ENCODE results near the gene ATOH7. TPM values are rescaled to one million over a fixed set of nuclear protein-coding genes. Genes with fewer than 3 reads are reported as not detected.

Gene ATOH7
- polyA plus RNA-seq, 4 donors: 0.30 to 3.0 (median 1.2) TPM

DNA sequence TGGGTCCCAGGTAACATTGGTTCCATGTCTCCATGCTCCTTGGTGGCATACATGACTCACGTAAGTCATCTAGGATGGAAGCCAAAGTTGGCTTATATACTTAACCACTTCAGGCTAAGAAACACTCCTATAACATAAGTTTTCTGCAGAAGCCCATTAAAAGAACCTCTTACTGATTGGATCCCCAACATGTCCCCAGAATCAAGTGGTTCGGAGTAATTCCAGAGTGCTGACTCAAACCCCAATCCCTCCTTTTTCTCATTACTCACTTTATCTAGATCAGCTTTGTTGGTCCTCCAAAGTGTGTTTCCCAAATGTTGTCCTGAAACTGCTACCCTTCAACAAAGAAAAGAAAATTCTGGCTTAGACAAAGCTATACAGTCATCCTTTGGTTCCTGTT is 10.1 kb upstream of the ATOH7 start:
- Histone ChIP-seq H3K36me3 (ENCODE audit: control insufficient read depth in 3 of 3, insufficient read depth in 2 of 3, low read depth in 1 of 3, low read length in 3 of 3) (peaks cover 0 to 5% (median 0%) of the 10 kb centered on the region in 3 donors), H3K4me3 (ENCODE audit: low read depth in 1 of 3, low read length in 3 of 3) (no peak overlapping the region), H3K9me3 (ENCODE audit: control insufficient read depth in 2 of 2, insufficient read depth in 1 of 2, low read depth in 1 of 2, low read length in 1 of 2) (no peaks in the 10 kb centered on the region), H3K4me1 (ENCODE audit: control insufficient read depth in 3 of 3, insufficient read depth in 2 of 3, low read depth in 1 of 3, low read length in 2 of 3) (no peaks in the 10 kb centered on the region), H3K27ac (ENCODE audit: low read depth in 1 of 3, low read length in 2 of 3) (no peak overlapping the region), H3K27me3 (ENCODE audit: control insufficient read depth in 3 of 3, insufficient read depth in 3 of 3, low read length in 3 of 3) (no peaks in the 10 kb centered on the region)
- 72 to 95% (median 93%) methylated on average over 2 of the region's 2 CpGs for WGBS, 3 donors
- DNase-seq (no peak), FAIRE-seq (no peak)

DNA sequence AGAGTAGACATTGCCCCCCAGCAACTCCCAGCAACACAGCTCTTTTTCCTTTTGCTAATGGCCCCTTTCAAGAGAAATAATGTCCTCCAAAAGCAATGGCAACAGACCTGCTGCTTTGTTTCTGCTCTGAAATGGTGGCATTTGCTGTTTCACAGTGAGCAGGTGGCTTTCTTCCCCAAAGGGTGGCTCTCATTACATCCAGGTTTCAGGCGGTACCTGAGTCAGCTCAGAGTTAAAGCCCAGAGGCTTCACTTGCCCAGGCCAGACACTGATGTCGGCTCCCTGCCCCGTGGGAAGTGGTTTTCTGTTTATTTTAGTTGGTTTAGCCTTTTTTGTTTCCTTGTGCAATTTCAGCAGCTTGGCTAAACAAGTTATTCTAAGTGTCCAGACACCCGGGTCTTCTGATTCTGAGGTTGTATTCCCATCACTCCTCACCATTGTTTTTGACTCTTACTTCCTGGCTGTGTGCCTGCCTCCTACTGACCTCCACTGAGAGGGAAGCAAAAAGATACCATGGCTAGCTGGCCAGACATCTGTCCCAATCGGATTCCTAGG is 7.8 kb upstream of the ATOH7 start:
- H3K36me3 ChIP-seq (ENCODE audit: control insufficient read depth in 3 of 3, insufficient read depth in 2 of 3, low read depth in 1 of 3, low read length in 3 of 3): peaks cover 0 to 5% (median 0%) of the 10 kb centered on the region in 3 donors
- no peak for FAIRE-seq
- H3K27me3 ChIP-seq (ENCODE audit: control insufficient read depth in 3 of 3, insufficient read depth in 3 of 3, low read length in 3 of 3): no peaks in the 10 kb centered on the region
- H3K27ac ChIP-seq (ENCODE audit: low read depth in 1 of 3, low read length in 2 of 3): no peak overlapping the region
- H3K4me1 ChIP-seq (ENCODE audit: control insufficient read depth in 3 of 3, insufficient read depth in 2 of 3, low read depth in 1 of 3, low read length in 2 of 3): no peaks in the 10 kb centered on the region
- H3K4me3 ChIP-seq (ENCODE audit: low read depth in 1 of 3, low read length in 3 of 3): no peak overlapping the region
- no peaks in the 10 kb centered on the region for H3K9me3 ChIP-seq (ENCODE audit: control insufficient read depth in 2 of 2, insufficient read depth in 1 of 2, low read depth in 1 of 2, low read length in 1 of 2)
- DNase-seq: no peak
- 70 to 91% (median 88%) methylated on average over 5 of the region's 5 CpGs for WGBS, 3 donors

GRCh38 chr10:68239069-68239468 is 7.2 kb upstream of the ATOH7 start:
- FAIRE-seq (no peak), DNase-seq (no peak)
- Histone ChIP-seq H3K27ac (ENCODE audit: low read depth in 1 of 3, low read length in 2 of 3) (no peak overlapping the region), H3K4me1 (ENCODE audit: control insufficient read depth in 3 of 3, insufficient read depth in 2 of 3, low read depth in 1 of 3, low read length in 2 of 3) (no peaks in the 10 kb centered on the region), H3K4me3 (ENCODE audit: low read depth in 1 of 3, low read length in 3 of 3) (no peak overlapping the region), H3K36me3 (ENCODE audit: control insufficient read depth in 3 of 3, insufficient read depth in 2 of 3, low read depth in 1 of 3, low read length in 3 of 3) (peaks cover 0 to 5% (median 0%) of the 10 kb centered on the region in 3 donors), H3K9me3 (ENCODE audit: control insufficient read depth in 2 of 2, insufficient read depth in 1 of 2, low read depth in 1 of 2, low read length in 1 of 2) (no peaks in the 10 kb centered on the region), H3K27me3 (ENCODE audit: control insufficient read depth in 3 of 3, insufficient read depth in 3 of 3, low read length in 3 of 3) (no peaks in the 10 kb centered on the region)
- 92 to 98% (median 94%) methylated on average over 5 of the region's 5 CpGs for WGBS, 3 donors

- H3K27ac ChIP-seq (ENCODE audit: low read depth in 1 of 3, low read length in 2 of 3): no peak overlapping the region
- 86 to 90% (median 87%) methylated on average over 6 of the region's 6 CpGs for WGBS, 3 donors
- FAIRE-seq: no peak
Observed at GRCh38 chr10:68238371-68238770, 6.5 kb upstream of the ATOH7 start.

GRCh38 chr10:68237173-68237572 is 5.3 kb upstream of the ATOH7 start:
- Histone ChIP-seq H3K27ac (ENCODE audit: low read depth in 1 of 3, low read length in 2 of 3) (no peak overlapping the region), H3K9me3 (ENCODE audit: control insufficient read depth in 2 of 2, insufficient read depth in 1 of 2, low read depth in 1 of 2, low read length in 1 of 2) (no peaks in the 10 kb centered on the region), H3K4me1 (ENCODE audit: control insufficient read depth in 3 of 3, insufficient read depth in 2 of 3, low read depth in 1 of 3, low read length in 2 of 3) (no peaks in the 10 kb centered on the region), H3K27me3 (ENCODE audit: control insufficient read depth in 3 of 3, insufficient read depth in 3 of 3, low read length in 3 of 3) (no peaks in the 10 kb centered on the region), H3K4me3 (ENCODE audit: low read depth in 1 of 3, low read length in 3 of 3) (no peak overlapping the region), H3K36me3 (ENCODE audit: control insufficient read depth in 3 of 3, insufficient read depth in 2 of 3, low read depth in 1 of 3, low read length in 3 of 3) (peaks cover 0 to 5% (median 0%) of the 10 kb centered on the region in 3 donors)
- DNase-seq: no peak
- FAIRE-seq: no peak
- WGBS, 3 donors: 88 to 91% (median 89%) methylated on average over 3 of the region's 3 CpGs

More at GRCh38 chr10:68238371-68238770, 6.5 kb upstream of the ATOH7 start:
- Histone ChIP-seq H3K36me3 (ENCODE audit: control insufficient read depth in 3 of 3, insufficient read depth in 2 of 3, low read depth in 1 of 3, low read length in 3 of 3) (peaks cover 0 to 5% (median 0%) of the 10 kb centered on the region in 3 donors), H3K9me3 (ENCODE audit: control insufficient read depth in 2 of 2, insufficient read depth in 1 of 2, low read depth in 1 of 2, low read length in 1 of 2) (no peaks in the 10 kb centered on the region), H3K4me1 (ENCODE audit: control insufficient read depth in 3 of 3, insufficient read depth in 2 of 3, low read depth in 1 of 3, low read length in 2 of 3) (no peaks in the 10 kb centered on the region), H3K27me3 (ENCODE audit: control insufficient read depth in 3 of 3, insufficient read depth in 3 of 3, low read length in 3 of 3) (no peaks in the 10 kb centered on the region), H3K4me3 (ENCODE audit: low read depth in 1 of 3, low read length in 3 of 3) (no peak overlapping the region)
- no peak for DNase-seq

- Histone ChIP-seq H3K4me3 (ENCODE audit: low read depth in 1 of 3, low read length in 3 of 3) (no peak overlapping the region), H3K9me3 (ENCODE audit: control insufficient read depth in 2 of 2, insufficient read depth in 1 of 2, low read depth in 1 of 2, low read length in 1 of 2) (no peaks in the 10 kb centered on the region), H3K4me1 (ENCODE audit: control insufficient read depth in 3 of 3, insufficient read depth in 2 of 3, low read depth in 1 of 3, low read length in 2 of 3) (peaks cover 0 to 5% (median 0%) of the 10 kb centered on the region in 3 donors), H3K27ac (ENCODE audit: low read depth in 1 of 3, low read length in 2 of 3) (no peak overlapping the region), H3K36me3 (ENCODE audit: control insufficient read depth in 3 of 3, insufficient read depth in 2 of 3, low read depth in 1 of 3, low read length in 3 of 3) (peaks cover 0 to 5% (median 0%) of the 10 kb centered on the region in 3 donors), H3K27me3 (ENCODE audit: control insufficient read depth in 3 of 3, insufficient read depth in 3 of 3, low read length in 3 of 3) (no peaks in the 10 kb centered on the region)
- FAIRE-seq (no peak), DNase-seq (no peak)
Observed at GRCh38 chr10:68235581-68235980, 3.7 kb upstream of the ATOH7 start.

GRCh38 chr10:68235111-68235510 is 3.2 kb upstream of the ATOH7 start:
- DNase-seq: no peak
- 79 to 94% (median 86%) methylated on average over 2 of the region's 2 CpGs for WGBS, 3 donors
- Histone ChIP-seq H3K4me1 (ENCODE audit: control insufficient read depth in 3 of 3, insufficient read depth in 2 of 3, low read depth in 1 of 3, low read length in 2 of 3) (peaks cover 0 to 6% (median 0%) of the 10 kb centered on the region in 3 donors), H3K9me3 (ENCODE audit: control insufficient read depth in 2 of 2, insufficient read depth in 1 of 2, low read depth in 1 of 2, low read length in 1 of 2) (no peaks in the 10 kb centered on the region), H3K27me3 (ENCODE audit: control insufficient read depth in 3 of 3, insufficient read depth in 3 of 3, low read length in 3 of 3) (no peaks in the 10 kb centered on the region), H3K36me3 (ENCODE audit: control insufficient read depth in 3 of 3, insufficient read depth in 2 of 3, low read depth in 1 of 3, low read length in 3 of 3) (peaks cover 0 to 5% (median 0%) of the 10 kb centered on the region in 3 donors), H3K27ac (ENCODE audit: low read depth in 1 of 3, low read length in 2 of 3) (no peak overlapping the region), H3K4me3 (ENCODE audit: low read depth in 1 of 3, low read length in 3 of 3) (no peak overlapping the region)
- no peak for FAIRE-seq

GRCh38 chr10:68233046-68233445 is 1.1 kb upstream of the ATOH7 start:
- no peaks in the 10 kb centered on the region for H3K36me3 ChIP-seq (ENCODE audit: control insufficient read depth in 3 of 3, insufficient read depth in 2 of 3, low read depth in 1 of 3, low read length in 3 of 3)
- peaks cover 0 to 6% (median 0%) of the 10 kb centered on the region in 3 donors for H3K4me1 ChIP-seq (ENCODE audit: control insufficient read depth in 3 of 3, insufficient read depth in 2 of 3, low read depth in 1 of 3, low read length in 2 of 3)
- H3K27me3 ChIP-seq (ENCODE audit: control insufficient read depth in 3 of 3, insufficient read depth in 3 of 3, low read length in 3 of 3): peaks cover 0 to 5% (median 0%) of the 10 kb centered on the region in 3 donors
- DNase-seq (no peak), FAIRE-seq (no peak)
- H3K27ac ChIP-seq (ENCODE audit: low read depth in 1 of 3, low read length in 2 of 3): no peak overlapping the region
- no peaks in the 10 kb centered on the region for H3K9me3 ChIP-seq (ENCODE audit: control insufficient read depth in 2 of 2, insufficient read depth in 1 of 2, low read depth in 1 of 2, low read length in 1 of 2)
- WGBS, 3 donors: 78 to 82% (median 81%) methylated on average over 3 of the region's 3 CpGs
- H3K4me3 ChIP-seq (ENCODE audit: low read depth in 1 of 3, low read length in 3 of 3): no peak overlapping the region

All from small intestine (tissue), 7 donors.